ENCODE data around the gene PARD3B. TPM values are rescaled to one million over a fixed set of nuclear protein-coding genes. Genes with fewer than 3 reads are reported as not detected.

The PARD3B gene
- polyA plus RNA-seq, 4 donors = 35.7 to 40.4 (median 37.9) TPM

DNA sequence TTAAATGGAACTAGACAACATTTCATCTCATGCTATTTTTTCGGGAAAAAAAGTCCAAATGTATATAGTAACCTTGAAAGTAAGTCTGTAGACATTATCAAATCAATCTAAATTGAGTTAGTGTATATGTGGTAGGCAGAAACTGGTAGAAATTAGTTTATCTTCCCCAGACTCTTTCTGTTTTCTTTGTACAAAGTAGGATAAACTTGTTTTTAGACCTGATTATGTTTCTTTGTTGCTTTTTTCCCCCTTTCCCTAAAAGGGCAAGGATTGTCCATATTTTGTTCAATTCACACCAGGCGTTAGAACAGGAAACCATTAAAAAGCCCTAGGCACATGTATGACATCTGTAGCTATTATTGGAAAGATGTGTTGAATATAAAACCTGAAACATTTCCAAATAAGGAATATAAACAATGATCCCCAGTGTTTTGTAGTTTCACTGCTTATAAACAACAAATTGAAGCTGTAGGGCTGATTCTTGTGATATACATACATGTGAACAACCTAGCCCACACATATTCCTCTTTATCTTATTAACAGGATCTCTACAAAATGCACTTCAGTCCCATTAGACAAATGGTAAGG lies 528.3 kb downstream of the PARD3B start:
- no peak for DNase-seq (ENCODE audit: low read depth in 4 of 4, low spot score in 3 of 4)

DNA sequence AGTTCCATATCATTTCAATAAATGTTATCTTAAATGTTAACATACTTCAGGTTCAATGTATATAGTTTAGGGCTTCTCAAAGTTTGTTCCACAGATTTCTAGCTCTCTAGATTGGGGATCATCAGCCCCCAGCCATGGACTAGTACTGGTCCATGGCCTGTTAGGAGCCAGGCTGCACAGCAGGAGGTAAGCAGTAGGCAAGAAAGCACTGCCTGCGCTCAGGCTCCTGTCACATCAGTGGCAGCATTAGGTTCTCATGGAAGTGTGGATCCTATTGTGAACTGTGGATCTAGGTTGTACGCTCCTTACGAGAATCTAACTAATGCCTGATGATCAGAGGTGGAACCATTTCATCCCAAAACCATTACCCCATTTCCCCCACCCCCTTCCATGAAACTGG lies 531.1 kb downstream of the PARD3B start:
- no peak for DNase-seq (ENCODE audit: low read depth in 4 of 4, low spot score in 3 of 4)

DNA sequence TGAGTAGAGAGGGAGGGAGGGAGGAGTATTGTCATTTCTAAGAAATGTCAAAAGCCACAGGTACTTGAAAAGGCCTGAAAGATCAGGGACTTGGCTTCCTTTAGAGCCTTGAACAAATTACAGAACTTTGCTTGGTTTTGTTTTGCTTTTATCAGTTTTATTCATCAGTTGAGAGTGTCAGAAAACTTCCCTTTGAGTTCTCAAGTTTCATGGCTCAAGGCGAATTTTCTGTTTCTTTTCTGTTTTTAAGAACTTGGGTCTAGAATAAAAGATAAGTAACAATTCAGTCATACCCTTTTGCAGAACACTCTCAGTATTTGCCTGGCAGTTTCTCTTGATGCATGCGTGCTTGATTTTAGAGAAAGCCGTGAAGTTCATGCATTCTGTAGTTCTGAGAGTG lies 531.9 kb downstream of the PARD3B start:
- no peak for DNase-seq (ENCODE audit: low read depth in 4 of 4, low spot score in 3 of 4)

DNA sequence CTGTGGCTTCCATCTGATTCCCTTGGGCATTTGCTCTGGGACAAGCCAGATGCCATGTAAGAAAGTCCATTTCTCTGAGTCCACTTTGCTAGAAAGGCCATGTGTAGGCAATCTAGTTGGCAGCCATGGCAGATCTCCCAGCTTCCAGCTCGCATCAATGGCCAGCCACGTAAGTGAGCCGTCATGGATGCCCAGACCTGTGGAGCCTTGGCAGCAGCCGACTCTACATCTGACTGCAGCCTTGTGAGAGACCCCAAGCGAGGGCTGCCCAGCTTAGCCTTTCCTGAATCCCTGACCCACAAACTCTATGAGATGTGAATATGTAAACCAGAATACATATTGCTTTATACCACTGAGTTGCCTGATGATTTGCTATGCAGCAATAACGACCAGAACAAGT lies 533.5 kb downstream of the PARD3B start:
- DNase-seq (ENCODE audit: low read depth in 4 of 4, low spot score in 3 of 4) = no peak

DNA sequence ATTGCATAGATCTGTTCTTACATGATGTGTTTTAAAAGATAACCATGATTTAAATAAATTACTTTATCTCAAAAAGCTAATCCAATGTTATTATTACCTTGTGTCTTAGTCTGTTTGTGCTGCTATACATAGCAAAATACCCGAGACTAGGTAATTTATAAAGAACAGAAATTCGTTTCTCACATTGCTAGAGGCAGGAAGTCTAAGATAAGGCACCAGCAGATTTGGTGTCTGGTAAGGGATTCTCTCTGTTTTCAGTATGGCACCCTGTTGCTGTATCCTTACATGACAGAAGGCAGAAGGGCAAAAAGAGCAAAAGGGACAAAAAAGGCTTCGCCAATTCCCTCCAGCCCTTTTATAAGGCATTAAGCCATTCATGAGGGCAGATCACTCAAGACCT lies 533.9 kb downstream of the PARD3B start:
- no peak for DNase-seq (ENCODE audit: low read depth in 4 of 4, low spot score in 3 of 4)

DNA sequence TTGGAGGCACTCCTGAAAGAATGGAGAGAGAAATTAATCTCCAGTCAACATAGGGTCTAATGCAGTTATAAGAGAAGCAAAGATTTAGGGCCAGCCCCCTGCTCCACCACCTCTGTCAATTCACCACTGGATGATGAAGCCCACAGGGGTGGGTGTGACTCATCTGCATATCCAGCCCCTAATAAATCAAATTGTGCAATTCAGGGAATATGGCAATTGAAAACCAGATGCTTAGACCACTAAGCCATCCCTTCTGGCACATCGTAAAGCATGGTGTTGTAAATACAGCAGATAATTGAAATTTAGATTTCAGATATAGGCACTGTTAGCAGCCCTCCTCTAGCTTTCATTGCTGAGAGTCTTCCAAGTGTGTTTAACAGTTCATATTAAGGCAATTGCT lies 541.4 kb downstream of the PARD3B start:
- no peak for DNase-seq (ENCODE audit: low read depth in 4 of 4, low spot score in 3 of 4)

DNA sequence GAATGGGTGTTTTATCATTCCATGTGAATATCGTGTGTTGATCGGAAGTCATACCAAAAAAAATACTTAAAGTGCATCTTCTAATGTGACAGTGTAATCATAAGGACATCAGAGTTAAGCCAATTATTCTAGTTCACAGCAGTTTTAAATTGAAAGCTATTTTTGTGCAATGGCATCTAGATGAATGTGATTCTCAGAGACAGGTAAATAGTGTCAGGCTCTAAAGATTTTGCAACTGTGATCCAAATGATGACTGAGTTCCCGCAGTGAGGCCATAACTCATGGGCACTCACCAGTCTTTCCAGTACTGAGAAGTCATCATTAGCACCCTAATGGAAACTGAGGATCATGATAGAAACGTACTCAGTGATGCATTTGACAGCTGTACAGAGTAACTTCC lies 542.6 kb downstream of the PARD3B start:
- DNase-seq (ENCODE audit: low read depth in 4 of 4, low spot score in 3 of 4) = no peak

DNA sequence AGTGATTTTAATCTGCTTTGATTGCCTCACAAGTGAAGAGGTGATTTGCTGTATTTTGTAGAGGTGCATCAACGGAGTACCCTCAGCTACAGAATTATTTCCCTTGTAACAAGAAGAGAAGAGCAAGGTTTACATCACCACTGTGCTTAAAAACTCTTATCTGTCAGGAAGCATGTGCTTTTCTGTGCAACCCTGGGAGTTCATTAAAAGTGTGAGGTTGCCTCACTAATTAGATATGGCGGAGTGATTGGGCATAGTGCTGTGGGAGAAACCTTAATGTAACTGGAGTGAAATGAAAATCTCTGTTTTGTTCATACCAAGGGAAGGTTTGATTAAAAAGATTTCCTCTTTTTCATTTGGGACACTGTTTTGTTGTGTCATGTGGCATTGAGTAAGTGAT lies 544.7 kb downstream of the PARD3B start:
- DNase-seq (ENCODE audit: low read depth in 4 of 4, low spot score in 3 of 4) = no peak

DNA sequence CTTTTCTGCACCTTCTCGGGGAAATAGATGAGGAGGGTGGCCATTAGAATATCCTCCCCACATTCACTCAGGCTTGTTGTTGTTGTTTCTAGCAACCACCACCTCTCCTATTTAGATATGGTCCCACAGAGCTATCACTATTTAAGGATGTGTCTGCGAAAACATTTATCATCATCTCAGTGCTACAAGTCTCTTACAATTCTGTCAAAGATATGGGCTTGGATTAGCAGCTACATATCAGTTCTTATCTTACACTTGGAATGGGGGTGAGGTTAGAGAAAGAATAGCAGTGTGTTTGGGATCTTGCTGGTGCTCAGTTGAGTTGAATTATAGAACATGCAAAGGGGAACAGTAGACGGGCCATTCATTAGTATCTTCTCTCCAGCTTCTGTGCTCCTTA lies 546.1 kb downstream of the PARD3B start:
- no peak for DNase-seq (ENCODE audit: low read depth in 4 of 4, low spot score in 3 of 4)

DNA sequence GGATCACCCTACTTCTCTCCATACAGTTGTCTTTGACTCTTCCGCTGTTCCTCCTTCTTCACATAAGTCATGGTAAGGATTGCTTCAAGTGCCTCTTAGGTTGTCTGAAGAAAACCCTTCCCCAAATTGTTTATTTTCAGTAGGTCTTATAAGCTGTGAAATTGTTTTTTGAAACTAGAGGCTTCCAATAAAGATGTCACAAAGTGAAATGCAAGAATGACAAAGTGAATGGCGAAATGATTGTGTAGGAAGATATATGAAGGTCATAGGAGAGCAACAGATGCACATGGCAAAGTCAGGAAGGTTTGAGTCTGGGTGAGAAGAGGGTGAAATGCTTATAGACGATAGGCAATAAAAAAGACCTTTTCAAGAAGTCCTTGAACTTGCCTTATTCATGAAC lies 548.8 kb downstream of the PARD3B start:
- no peak for DNase-seq (ENCODE audit: low read depth in 4 of 4, low spot score in 3 of 4)

DNA sequence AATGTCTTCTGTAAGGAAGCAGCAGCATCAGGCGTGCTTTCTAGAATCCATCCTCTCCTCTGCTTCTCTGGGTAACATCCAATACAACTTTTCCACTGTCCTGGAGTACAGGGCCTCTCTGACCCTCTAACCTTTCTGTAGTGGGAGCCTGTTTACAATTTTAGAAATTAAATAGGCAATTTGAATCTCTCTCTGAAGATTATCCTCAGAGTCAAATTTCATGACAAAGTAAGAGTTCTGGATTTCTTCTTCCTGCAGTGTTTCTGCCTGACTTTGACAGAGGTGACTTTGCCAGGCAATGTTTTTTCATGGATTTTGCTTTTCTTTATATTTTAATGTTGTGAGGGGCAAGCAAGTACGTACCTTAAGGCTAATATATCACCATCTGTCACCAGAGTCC lies 558.4 kb downstream of the PARD3B start:
- DNase-seq (ENCODE audit: low read depth in 4 of 4, low spot score in 3 of 4) = no peak

DNA sequence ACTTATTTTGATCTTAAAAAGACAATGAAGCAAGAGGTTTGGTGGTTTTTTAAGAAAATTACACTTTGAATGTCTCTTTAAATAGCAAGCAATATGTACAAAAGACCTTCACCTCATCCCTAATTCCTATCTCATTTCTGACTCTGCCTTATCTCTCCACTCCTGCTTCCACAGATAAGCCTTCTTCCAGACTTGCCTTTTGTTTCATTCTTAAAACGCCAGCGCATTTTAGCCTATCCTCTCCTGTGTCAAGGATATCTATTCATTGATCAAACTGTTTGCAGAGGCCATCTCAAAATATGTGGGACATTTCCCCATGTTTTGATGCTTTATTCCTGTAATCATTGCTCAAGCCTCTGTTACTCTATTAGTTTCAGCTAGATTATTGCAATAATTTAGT lies 562.5 kb downstream of the PARD3B start:
- DNase-seq (ENCODE audit: low read depth in 4 of 4, low spot score in 3 of 4) = no peak

DNA sequence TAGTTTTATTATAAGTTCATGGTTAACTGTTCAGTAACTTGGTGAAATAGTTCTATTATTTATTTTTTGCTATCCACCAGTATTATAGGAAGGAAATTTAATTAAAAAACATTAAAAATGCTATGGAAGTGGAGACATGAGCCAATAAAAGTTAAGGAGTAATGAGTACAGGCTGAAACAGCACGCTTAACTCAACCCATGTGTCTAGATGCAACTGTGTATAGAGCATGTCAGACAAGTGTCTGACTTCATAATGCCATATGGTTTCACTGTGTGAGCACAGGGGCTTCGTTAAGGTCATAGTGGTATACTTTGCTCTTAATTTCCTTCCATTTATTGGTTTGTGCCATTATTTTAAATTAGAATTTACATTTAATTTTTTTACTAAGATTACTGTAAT lies 570.2 kb downstream of the PARD3B start:
- DNase-seq (ENCODE audit: low read depth in 4 of 4, low spot score in 3 of 4) = no peak

DNA sequence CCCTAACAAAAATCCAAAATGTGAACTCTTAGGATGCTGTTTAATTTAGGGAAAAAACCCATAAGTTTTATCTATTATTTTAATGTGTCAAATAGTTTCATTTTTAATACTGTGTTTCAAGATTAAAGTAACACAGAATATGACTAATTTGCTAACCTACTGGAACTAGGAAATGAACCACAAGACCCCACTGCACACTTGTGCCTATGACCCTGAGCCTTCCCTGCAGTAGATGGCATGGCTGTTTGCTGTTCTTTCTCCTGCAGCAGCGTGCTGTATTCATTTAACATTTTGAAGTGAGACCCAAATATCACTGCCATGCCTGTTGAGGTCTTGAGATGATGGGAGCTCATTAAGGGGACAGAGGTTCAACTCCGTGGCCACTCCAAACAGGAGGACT lies 571.9 kb downstream of the PARD3B start:
- no peak for DNase-seq (ENCODE audit: low read depth in 4 of 4, low spot score in 3 of 4)

DNA sequence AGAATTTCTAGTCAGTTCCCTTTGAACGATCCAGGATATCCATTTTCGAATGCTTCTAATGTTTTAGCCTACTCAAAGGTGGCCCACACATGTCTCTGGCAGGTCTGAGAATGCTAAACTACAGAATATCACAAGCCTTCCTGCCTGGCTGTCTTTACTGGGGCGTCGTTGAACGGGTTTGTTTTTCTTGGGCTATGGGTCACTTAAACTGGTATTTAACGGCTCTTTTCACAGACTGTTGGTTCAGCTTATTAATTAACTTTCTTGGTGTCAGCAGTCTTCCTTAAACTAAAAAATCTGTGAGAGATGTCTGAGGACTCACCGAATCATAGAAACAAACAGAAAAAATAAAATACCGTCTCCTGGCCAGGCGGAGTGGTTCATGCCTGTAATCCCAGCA lies 573.9 kb downstream of the PARD3B start:
- DNase-seq (ENCODE audit: low read depth in 4 of 4, low spot score in 3 of 4) = peak in 2 of 4 donors; percentile 46 to 50

DNA sequence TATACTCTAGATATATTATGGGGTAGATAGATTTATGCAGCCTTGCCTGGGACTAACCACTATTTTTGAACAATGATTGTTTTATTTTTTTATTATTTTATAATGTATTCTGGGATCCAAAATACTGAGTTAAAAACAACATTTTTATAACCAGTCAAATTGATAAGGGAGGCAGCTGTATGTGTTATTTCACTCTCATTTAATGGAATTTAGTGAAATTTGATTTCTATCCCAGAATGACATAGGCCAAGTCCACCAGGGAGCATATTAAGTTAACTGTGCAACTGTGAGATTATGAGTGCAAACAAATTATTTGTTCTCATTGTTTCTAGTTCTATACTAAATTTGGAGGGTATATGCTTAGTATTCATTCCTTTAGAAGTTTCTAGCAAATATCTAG lies 583.5 kb downstream of the PARD3B start:
- no peak for DNase-seq (ENCODE audit: low read depth in 4 of 4, low spot score in 3 of 4)

DNA sequence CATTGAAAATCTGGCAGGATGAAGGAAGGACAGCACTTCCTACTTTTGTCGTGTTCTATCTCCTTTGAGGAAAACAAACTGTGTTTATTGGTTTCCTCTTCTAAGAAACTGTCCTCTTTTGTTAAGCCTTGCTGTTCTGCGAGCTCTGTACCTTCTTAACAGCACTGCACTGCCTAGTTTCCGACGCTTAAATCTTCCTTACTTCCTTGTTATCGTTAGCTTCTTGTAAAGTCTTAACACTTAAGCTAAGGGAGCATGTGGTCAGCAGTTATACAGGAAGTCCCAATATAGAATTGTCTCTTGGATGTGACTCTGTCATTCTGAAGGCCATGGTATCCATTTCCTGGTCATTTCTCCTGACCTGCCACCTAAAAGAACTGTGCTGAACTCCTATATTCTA lies 584.3 kb downstream of the PARD3B start:
- no peak for DNase-seq (ENCODE audit: low read depth in 4 of 4, low spot score in 3 of 4)

DNA sequence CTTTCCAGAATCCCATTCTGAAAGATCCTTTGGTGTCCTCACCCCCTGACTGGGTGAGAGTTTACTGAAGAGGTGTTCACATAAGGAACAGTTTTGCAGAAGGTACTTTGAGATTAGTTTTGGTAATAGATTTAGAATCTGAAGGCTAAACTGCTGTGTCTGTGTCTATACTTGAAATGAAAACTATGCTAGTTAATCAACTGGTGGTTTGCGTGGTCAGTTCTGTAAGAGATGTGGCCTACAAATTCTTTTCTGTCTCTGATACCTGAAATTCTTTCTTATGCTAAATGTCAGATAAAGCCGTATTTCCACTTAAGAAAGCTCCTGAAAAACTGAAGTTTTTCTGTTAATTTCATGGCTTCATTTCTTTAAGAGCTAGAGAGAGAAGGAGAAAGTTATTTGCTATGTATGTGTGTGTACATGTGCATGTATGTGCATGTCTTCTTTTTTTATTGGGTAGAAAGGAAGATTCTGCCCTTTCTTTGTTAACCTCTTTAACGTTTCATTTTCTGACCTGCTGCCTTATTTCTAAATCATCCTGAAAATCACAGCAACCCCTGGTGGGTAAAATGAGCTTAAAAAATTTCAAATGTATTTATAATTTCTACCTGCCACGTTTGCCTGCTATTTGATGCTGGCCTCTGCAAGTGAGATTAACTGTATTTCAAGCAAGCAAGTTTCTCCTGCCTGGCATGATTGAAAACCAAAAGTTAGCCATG lies 585.0 kb downstream of the PARD3B start:
- no peak for DNase-seq (ENCODE audit: low read depth in 4 of 4, low spot score in 3 of 4)

DNA sequence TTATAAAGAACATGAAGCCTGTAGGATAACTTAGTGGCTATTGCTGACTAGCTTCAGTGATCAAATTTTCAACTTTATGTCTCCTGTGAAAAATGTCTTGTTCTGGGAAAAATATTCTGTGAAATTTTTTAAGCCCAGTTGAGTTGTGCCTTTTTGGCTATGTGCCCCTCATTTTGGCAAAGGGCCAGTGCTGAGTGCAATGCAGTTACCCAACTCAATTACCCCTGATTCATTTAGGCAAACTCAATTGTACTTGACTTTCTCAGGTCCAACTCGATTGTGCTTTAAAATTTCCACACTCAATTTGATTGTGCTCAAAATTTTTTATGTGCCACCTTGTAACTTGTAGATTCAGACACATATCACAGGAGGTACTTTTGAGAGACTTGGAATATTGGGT lies 588.3 kb downstream of the PARD3B start:
- no peak for DNase-seq (ENCODE audit: low read depth in 4 of 4, low spot score in 3 of 4)

DNA sequence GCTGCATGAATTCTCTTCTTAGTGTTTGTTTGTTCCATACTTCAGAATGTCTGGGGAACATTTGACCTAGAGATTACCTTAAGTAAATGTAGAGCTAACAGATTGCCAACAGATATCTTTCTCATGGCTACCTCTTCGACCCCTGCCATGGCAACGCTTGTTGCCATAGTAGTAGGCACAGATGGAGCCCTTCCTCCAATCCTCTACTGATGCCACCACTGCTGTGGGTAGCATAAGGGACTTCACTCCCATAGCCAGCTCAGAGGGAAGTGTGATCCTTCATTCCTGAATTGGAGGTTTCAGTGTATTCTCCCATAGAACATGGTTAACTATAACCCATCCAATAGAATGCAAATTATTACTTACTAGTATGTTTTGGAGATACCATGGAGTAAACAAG lies 593.5 kb downstream of the PARD3B start:
- DNase-seq (ENCODE audit: low read depth in 4 of 4, low spot score in 3 of 4) = no peak

DNA sequence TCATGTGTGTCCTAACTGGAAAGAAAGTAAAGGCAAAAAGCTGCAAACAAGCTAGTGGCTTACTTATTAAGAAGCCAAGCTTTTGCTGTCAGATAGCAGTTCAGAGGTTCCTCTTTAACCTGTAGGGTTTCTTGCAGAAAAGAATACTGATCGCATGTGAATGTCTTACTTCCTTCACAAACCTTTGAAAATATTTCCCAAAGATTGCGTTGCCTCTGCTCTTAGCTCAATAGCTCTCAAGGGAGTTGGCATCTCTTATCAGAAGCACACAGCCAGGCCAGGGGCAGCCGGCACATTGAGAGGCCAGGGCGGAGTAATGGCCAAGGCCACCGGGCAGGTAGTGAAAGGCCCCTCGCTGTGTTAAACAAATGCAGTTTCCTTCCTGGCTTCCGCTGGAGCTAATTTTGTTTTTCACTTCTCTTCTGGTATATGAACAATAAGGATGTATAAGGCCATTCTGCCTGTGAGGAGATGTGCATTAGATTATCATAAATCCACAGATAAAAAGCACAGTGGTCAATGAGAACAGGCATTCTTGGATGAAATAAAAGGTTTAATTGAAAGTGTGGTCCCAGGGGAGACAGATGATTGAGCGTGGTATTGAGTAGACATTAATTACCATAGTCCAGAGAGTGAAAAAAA lies 594.7 kb downstream of the PARD3B start:
- no peak for DNase-seq (ENCODE audit: low read depth in 4 of 4, low spot score in 3 of 4)

DNA sequence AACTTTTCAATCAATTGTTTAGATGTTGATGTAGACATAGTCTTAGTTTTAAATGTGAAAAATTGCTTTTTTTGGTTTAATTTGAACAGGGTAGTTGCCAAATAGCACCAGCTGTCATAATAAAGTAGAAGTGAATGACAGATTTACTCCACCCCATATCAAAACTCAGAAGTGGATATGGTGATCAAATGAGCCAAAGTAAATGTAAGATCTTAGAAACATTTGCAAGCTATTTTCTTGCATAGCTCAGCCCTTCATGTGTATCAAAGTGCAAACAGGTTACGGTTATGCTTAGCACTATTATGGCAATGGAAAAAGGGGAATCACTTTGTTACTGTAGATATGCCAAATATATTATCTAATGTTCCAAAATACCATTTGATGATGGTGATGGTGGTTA lies 596.1 kb downstream of the PARD3B start:
- DNase-seq (ENCODE audit: low read depth in 4 of 4, low spot score in 3 of 4) = no peak
